IPS-11a (cell line): Measurements from ENCODE around the gene ABCD2.
"Not testable (repeated sequence)": the region's sequence is repeated elsewhere in the genome, so short reads cannot be mapped to it uniquely, and the experiment has no call there.

Experiments
- H3K4me3 ChIP-seq: one replicate; pipeline ENCODE4 v1.5.1; 2013; ENCODE audit warnings: low read depth, low read length, control low read depth

The ABCD2 gene

DNA sequence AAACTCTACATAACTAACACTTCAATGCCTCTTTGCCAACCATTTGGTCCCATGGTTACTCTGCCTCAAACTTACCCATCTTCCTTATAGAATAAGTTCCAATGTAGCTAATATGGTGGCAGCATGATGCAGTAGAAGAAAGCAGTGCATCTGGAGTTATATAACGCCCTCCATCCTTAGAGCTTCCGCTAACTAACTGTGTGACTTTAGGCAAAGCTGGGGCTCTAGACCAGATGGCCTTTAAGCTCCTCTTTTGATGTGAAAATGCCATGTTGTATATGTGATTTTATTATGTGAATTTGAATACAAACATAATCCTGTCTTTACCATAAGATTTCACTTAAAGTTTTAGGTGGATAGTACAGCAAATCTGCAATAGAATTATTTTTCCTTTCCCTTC, 6.1 kb downstream of the ABCD2 start:
- H3K4me3 ChIP-seq: no peak overlapping the region

DNA sequence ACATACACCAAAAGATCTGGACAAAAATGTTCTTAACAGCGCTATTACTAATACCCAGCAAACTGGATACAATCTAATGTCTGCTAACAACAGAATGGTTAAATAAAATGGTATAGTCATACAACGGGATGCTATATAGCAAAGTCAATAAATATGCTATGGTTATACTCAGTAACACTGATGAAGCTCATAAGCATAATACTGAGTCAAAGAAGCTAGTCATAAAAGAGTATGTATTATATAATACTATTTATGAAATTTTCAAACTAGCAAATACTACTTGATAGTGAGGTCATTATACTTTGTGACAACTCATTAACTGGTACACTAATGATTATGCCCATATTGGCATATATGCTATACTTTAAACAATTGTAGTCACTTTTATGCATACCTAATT, 7.4 kb downstream of the ABCD2 start:
- H3K4me3 ChIP-seq: no peak overlapping the region

DNA sequence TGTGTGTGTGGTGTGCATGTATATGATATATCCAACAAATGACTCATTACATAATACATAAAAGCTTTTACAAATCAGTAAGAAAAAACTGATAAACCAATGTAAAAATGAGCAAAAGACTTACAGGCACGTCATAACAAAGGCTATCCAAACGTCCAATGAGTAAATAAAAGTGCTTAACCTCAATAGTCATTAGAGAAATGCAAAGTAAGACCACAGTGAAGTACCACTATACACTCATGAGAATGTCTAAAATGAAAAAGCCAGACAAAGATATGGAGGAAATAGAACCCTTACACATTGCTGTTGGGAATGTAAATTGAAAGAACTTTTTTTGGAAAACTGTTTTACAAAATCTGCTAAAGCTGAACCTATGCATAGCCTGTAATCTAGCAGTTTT, 7.8 kb downstream of the ABCD2 start:
- H3K4me3 ChIP-seq: no peak overlapping the region

DNA sequence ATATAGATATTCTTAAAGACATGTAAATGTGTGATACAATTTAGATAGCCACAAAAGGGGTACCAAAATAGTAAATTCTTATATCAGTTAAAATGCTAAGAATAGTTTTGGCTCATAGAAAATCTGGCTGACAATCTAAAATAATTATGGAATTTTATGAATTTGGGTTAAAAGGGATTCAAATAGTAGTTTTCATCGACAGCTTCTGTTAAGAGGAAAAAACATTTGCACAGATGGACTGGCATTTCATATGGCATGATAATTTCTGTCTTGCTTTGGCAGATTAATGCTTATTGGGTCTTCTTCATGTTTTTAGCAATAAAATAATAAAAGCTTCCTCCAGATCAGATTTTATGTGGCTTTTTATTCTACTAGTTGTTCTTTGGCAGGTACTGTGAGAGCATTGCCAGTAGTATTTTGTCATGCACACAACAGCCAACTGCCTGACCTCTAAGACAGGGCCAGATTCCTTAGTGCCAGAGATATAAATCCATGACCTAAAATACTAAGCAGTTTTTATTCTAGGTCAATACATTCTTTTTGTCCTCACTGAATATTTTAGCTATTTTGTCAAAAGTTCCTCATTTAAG, 9.1 kb downstream of the ABCD2 start:
- H3K4me3 ChIP-seq: no peak overlapping the region

DNA sequence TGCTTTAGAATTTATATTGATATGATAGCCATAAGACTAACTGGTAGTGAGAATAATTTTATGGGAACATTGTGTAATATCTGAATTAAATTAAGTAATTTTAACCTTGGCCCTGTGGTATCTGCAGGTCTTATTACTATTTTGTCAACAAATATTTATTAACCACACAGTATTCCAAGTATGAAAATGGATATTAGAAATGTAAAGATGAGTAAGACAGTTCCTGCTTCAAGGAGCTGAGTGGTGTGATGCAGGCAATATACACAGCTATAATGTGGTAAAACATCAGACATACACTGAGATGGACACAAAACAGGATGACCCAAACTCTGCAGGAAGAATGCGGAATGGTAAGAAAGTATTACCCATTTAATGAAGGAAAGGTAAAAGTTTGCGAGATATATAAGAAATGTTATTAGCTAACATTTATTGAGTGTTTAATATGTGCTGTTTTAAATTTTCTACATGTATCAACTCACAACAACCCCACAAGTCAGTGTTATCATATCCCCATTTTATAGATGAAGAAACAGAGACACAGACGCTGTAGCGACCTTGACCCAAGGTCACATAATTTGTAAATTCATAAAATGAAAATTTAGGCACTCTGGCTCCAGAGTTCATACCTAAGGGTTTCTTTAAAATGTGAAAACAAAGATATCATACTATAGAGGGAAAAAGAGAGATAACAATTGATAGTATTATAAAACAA, 12.7 kb downstream of the ABCD2 start:
- H3K4me3 ChIP-seq: no peak overlapping the region

DNA sequence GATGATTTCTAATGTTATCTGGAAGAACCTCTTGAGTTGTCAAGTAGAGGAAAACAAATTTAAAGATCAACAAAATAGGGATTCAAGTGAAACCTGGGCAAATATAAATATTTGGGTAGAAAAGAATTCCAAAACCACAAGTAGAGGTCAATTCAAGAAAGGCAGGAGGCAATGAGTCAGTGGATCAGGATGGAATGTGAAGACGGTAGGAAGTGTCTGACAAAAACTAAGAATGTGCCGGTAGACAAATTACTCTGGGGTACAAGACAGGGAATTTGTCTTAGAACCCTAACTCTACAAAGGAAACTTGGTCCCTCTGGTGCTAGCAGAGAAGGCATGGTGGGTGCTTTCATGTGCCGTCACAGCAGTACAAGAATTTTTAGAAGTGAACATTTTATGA, 13.6 kb downstream of the ABCD2 start:
- H3K4me3 ChIP-seq: no peak overlapping the region

DNA sequence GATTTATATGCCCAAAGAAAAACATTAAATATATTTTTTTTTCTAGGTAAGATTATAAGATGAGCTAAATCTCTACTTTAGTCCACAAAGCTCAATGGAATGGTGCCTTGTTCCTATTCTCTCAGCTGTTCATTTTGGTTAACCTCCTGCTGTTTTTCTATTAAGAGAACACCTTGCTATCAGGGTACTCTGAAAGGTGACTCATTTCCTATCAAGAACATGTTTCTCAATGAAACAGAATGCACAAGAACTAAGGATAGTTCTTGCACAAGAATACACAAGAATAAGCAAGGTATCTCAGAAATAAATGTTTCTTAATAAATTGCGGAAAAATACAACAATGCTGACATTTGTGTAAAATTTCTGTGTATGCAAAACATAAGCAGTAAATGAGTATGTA, 14.1 kb downstream of the ABCD2 start:
- H3K4me3 ChIP-seq: no peak overlapping the region

DNA sequence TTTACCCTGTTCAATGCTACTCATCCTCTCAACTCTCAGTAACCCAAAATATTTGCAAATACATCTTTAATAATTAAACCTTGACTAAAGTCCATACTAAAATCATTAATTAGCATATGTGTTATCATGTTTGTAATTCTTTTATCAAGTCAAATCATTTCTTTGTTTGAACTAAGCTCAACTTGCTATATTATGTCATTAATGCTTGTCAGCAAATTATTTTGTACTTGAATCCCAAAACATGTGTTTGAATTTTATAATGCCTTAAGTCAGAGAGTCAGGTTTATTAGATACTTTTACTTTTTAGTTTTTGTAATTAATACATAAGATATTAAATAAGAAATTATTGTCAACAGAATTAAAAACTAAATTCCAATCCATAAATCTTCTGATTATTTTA, 16.5 kb downstream of the ABCD2 start:
- H3K4me3 ChIP-seq: no peak overlapping the region

DNA sequence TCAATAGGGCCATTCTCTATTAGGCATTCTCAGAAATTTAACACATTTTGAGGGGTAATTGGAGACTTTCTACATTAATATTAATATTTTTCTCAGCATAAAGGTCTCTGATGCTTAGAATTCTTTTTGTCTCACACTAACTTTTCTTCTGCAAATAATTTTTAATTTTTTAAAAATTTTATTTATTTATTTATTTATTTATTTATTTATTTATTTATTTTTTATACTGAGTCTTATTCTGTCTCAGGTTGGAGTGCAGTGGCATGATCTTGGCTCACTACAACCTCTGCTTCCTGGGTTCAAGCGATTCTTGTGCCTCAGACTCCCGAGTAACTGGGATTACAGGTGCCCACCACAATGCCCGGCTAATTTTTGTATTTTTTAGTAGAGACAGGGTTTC, 17.7 kb downstream of the ABCD2 start:
- H3K4me3 ChIP-seq: not testable (repeated sequence)

DNA sequence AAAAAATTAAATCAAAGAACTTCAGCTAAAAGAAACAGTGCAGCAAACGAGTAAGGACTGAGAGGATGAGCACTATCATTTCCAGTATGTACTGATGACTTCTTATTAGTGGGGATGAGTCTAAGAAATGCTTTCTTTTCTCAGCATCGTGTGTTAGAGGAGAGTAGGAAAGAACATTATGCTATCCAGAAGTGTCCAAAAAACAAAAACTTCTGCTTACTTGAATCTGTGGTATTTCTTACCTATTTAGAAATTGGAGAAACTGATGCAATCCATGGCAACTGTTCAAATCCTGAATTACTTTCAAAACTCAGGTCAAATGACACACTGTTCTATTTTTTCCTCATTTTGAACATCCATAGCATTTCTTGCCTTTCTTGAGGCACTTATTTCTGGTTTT, 23.7 kb downstream of the ABCD2 start:
- H3K4me3 ChIP-seq: no peak overlapping the region

DNA sequence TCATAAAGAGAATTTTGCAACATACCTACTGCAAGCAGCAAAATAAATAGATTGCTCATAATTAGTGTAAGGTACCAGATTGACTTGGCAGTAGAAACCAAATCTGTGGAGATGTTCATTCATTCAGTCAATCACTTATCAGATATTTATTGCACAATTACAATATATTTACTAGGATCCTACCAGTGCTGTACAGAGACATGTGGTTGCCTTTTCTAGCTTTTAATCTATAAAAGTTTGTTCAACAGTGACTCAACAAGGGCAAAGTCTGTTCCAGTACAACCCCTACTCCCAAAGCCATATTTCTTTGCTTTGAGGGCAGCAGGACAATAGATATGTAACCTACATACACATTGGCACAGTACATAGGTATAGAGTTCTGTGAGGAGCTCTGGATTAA, 27.3 kb downstream of the ABCD2 start:
- H3K4me3 ChIP-seq: no peak overlapping the region

DNA sequence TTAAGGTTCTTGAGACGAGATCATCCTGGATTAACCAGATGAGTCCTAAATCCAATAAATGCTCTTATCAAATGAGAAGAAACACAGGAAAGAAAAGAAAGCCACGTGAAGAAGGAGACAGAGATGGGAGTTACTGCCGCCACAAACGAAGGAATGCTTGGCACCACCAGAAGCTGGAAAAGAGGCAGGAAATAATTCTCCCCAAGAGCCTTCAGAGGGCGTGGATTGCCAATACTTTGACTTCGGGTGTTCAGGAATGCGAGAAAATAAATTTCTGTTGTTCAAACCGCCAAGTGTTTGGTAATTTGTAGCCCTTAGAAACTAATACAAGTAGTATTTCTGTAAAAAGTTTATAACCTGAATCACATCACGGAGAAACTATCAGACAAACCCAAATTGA, 31.3 kb downstream of the ABCD2 start:
- H3K4me3 ChIP-seq: no peak overlapping the region

DNA sequence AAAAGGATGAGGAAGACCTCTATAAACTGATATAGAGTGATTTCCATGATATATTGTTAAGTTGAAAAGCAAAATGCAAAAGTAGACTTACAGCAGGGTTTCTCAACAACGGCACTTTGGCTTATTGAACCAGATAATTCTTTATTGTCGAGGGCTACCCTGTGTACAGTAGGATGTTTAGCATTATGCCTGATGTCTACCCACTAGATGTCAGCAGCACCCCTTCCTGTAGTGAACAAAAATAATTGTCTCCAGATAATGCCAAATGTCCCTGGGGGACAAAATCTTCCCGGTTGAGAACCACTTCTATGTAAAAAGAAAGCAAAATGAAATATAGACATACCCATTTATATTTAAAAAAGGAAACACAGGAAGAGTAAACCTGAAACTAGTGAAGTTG, 32.4 kb downstream of the ABCD2 start:
- H3K4me3 ChIP-seq: no peak overlapping the region

DNA sequence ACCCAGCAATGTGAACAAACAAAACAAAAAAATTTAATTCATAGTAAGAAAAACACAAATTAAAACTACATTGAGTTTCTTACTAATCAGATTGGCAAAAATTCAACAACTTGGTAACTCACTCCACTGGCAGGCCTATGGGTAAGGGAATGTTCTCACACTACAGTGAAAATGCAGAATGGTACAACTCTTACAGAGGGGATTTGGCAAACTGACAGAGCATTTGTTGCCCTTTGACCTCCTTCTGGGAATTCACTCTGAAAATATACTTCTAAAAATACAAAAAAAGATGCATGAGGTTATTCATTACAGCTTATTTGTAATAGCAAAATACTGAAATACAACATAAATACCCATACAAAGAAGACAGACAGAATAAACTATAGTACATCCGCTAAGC, 32.8 kb downstream of the ABCD2 start:
- H3K4me3 ChIP-seq: no peak overlapping the region

DNA sequence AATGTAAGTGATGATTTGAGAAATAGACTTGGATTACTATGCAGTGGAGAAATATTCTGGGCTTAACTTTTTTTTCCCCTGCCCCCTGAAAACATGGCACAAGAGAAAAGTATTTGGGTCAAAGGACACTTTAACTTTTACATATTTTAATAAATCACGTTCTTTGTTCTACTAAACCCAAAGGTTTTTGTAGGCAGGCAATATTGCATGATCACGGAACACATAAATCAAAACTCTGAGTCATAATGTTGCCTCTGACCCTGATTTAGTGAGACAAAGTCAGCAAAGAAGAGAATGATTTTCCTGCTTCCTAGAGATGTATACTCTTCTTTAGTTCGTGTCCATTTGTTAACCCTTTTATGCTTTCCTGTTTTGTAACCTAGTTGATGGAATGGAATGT, 38.0 kb downstream of the ABCD2 start:
- no peak overlapping the region for H3K4me3 ChIP-seq

DNA sequence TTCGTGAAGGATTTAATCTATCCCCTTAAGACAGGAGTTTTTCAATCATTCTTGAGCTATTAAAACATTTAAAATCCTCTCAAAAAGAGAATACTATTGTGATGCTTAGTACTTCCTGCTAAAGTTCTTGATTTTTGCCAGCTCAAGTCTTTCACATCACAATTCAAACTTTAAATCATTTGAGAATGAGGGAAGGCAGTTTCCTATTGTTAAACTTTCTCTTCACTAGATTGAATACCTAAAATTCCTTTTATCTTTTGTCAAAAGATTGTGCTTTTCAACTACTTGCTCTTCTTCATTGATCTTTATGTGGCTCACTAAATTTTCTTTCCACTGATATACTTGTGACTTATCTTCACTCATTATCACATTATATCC, 44.1 kb downstream of the ABCD2 start:
- H3K4me3 ChIP-seq: no peak overlapping the region

DNA sequence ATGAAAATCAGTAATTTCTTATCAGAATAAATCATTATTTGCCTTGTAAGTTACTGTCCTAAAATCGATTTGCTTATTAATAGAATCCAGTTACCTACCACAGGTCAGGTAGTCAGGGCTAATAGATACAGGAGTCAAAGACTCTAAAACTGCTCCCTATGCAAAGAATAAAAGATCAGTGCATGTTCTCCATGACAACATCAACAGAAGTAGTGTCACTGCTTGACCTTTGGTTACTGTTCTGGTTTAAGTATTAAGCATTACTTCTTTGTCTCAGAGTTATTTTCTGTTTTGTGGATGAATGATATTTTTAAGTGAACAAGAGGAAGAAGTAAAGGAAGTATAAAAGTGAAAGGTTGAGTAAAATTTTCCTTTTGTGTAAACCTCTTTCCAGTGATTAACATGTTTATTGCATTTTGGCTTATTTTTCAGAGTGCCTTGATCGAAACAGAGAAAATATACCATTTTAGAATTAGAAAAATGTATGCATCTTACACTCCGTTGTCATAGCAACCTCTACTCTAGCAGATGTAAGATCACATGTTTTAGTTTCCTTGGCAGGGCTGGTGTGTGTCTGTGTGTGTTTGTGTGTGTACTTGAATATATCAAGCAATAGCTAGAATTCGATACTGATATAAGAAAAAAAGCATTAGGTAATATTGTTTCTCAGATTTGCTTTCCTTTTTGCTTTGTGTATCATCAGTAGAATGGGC, 44.7 kb downstream of the ABCD2 start:
- no peak overlapping the region for H3K4me3 ChIP-seq

DNA sequence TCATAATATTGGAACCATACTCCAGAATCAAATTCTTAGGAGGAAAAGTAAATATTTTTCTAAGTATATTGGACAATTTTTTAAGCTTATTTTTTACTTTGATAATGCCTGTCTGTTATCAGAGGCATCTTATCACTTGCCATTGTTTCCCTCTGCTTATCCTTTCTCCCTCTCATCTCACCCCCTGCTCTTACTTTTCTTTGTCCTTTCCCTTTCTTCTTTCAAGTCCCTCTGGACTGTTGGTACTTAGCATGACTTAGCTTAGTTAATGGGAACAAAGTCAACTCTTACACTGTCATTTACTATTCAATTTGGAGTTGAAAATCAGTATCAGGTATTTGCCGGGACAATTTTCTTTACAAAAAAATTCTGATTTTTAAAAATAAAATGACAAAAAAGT, 45.2 kb downstream of the ABCD2 start:
- H3K4me3 ChIP-seq: no peak overlapping the region

DNA sequence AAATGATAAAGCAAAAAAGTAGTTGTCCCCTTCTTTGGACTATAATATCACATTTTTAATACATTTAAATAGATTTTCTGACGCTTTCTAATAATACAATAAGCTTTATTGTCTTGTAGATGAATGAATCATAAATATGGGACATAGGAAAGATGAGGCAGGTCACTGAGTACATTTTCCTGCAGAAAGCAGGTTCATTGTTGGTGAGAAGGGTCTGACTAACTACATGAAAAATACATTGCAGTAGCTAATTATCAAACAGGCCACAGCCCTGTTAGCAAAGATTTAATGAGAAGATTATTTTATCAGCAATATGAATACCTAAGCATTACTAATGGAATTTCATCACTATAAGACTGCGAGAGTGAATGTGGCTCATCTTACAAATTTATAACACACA, 45.6 kb downstream of the ABCD2 start:
- no peak overlapping the region for H3K4me3 ChIP-seq

DNA sequence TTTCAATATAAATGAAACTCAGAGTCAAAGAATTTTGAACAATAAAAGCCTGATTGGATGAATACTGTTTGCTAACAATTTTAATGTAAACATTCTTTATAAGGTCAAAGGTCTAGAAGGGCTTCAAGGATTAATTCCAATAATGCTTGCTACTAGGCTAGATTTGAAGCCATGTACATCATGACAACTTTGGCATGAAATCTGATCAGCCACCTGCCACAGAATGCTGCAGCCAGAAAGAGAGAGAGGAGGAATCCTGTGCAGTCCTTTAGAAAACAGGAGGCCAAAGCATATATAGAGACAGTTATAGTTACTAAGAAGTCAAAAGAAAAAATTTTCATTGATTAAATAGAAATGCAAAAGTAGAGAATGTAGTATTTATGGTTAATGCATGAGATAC, 47.1 kb downstream of the ABCD2 start:
- no peak overlapping the region for H3K4me3 ChIP-seq

DNA sequence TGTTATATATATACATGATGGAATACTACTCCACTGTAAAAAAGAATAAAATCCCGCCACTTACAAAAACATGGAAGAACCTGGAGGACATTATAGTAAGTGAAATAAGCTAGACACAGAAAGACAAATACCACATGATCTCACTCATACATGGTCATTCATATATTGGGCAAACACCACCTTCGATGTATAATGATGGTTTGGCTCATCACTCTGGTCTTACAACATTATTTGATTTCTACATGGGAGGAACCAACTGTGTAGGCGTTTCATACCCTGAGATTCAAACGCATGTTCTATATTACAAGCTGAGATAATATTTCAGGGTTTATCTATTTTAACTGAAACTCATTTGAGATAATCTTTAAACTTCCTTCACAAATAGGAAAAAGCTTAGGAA, 48.3 kb downstream of the ABCD2 start:
- H3K4me3 ChIP-seq: no peak overlapping the region

DNA sequence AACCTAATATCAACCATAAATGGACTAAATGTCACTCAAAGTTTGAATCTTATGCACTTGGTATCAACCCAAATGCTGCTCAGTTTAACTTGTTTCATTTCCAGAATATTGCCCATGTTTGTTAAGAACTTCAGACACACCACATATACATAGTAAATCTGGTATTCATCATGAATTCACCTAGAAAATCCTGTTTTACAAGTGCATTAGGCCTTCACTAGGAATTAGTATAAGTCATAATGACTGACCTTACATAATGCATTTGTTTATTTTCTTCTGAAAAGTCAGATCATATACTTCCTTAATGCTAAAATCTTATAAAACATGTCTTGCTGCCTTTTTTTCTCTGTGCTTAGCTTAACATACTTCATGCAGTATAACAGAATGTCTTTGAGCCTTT, 66.1 kb downstream of the ABCD2 start:
- no peak overlapping the region for H3K4me3 ChIP-seq

DNA sequence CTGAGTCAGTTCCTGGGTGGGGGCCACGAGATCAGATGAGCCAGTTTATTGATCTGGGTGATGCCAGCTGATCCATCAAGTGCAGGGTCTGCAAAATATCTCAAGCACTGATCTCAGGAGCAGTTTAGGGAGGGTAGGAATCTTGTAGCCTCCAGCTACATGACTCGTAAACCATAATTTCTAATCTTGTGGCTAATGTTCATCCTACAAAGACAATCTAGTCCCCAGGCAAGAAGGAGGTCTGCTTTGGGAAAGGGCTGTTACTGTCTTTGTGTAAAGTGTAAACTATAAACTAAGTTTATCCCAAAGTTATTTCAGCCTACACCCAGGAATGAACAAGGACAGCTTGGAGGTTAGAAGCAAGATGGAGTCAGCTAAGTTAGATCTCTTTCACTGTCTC, 75.4 kb downstream of the ABCD2 start:
- H3K4me3 ChIP-seq: not testable (repeated sequence)
